Heart left ventricle (tissue), 13 donors: ENCODE measurements around the gene CC2D1B.

Experiments
- CTCF ChIP-seq, 12 donors: fragments of 200-600 bp; sonication (generic) in 4 of 12; IDR thresholded peaks; one replicate each; pipeline versions ENCODE4 v1.5.0 to v1.8.0; 2018 to 2022; ENCODE audit warnings: antibody characterized with exemption in 12 of 12, mild to moderate bottlenecking in 5 of 12
- POLR2A ChIP-seq, 2 donors: fragments of 450-650 bp; IDR thresholded peaks; one replicate each; pipeline ENCODE4 v1.6.1; 2017; ENCODE audit warnings: antibody characterized with exemption in 2 of 2, mild to moderate bottlenecking in 2 of 2, moderate library complexity in 2 of 2
- donor health status: ischemic (EF 13 %, LVEDD 7.1; RV severe dilation, severe dysfunction).
- donor health status: DM: no; HTN: yes; CAD: no.
- donor health status: DM: no; HTN: no; CAD: no.
- donor health status: ischemic (EF 25% LVEDD 6.9; RV normal size, moderate dysfunction).
- donor health status: ischemic (EF 25% LVEDD 5.7; RV mildly dilated, moderate dysfunction).
- donor health status: ischemic (EF 35%, LVEDD 5.7; RV mildly dilated, moderate dysfunction).
- donor health status: nonischemic (EF 11% LVEDD 7.7; RV severe dilation, severe dysfunction).
- donor health status: DM: yes; HTN: yes; CAD: no.
- donor health status: PGD.
- donor health status: ischemic (EF 29% LVEDD 5.4; RV normal size, mild dysfunction).
- donor health status: nonischemic (EF 23%, LVEDD 6.1; RV moderate dilation, normal function).

- no peak for TF ChIP-seq CTCF (IDR thresholded peaks at IDR 0.05)
- TF ChIP-seq POLR2A (IDR thresholded peaks at IDR 0.05) = no peak
Observed at GRCh38 chr1:52332411-52332810, 33.6 kb downstream of the CC2D1B start.
